Spleen (tissue), 7 donors: ENCODE results near the gene PGAP2.

ENCODE experiments used
- POLR2A ChIP-seq, 3 donors: fragments of 450-650 bp; IDR thresholded peaks; one replicate each; pipeline ENCODE4 v1.5.1; 2017; ENCODE audit warnings: antibody characterized with exemption in 3 of 3, mild to moderate bottlenecking in 1 of 3
- POLR2AphosphoS5 ChIP-seq, 3 donors: sonication (generic); formaldehyde crosslinking; IDR thresholded peaks; one replicate each; pipeline ENCODE4 v1.5.1; 2017; ENCODE audit warnings: antibody characterized with exemption in 3 of 3
- TF ChIP-seq, protein P1 (sequence below), 11 experiments: fragments of 200-600 bp in 7 of 11; fragments of 450-650 bp in 4 of 11; sonication (generic) in 4 of 11; IDR thresholded peaks in 8 of 11; conservative IDR thresholded peaks in 3 of 11; 1 replicate in 7 of 11; 2 replicates in 4 of 11; pipeline versions ENCODE4 v1.4.0 to v1.8.0; 2016 to 2021; ENCODE audit warnings: antibody characterized with exemption in 11 of 11, inconsistent platforms in 4 of 11, mild to moderate bottlenecking in 1 of 11
- donor health status: DM: no; HTN: no; CAD: no; lungs with moderate emphysema.
- donor health status: DM: no; HTN: no; CAD: no.
- donor health status: DM: no; HTN: no; CAD: no.

DNA sequence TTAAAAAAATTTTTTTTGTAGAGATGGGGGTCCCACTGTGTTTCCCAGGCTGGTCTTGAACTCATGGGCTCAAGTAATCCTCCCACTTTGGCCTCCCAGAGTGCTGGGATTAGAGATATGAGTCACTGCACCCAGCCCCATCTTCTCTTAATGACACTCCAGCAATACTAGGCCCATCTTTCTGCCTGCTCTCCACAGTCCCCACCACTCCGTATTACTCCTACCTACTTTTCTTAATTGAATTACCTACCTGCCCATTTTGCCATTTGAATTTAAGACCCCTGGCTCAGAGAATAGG is 45.1 kb downstream of the PGAP2 start:
- TF ChIP-seq, protein P1, sequence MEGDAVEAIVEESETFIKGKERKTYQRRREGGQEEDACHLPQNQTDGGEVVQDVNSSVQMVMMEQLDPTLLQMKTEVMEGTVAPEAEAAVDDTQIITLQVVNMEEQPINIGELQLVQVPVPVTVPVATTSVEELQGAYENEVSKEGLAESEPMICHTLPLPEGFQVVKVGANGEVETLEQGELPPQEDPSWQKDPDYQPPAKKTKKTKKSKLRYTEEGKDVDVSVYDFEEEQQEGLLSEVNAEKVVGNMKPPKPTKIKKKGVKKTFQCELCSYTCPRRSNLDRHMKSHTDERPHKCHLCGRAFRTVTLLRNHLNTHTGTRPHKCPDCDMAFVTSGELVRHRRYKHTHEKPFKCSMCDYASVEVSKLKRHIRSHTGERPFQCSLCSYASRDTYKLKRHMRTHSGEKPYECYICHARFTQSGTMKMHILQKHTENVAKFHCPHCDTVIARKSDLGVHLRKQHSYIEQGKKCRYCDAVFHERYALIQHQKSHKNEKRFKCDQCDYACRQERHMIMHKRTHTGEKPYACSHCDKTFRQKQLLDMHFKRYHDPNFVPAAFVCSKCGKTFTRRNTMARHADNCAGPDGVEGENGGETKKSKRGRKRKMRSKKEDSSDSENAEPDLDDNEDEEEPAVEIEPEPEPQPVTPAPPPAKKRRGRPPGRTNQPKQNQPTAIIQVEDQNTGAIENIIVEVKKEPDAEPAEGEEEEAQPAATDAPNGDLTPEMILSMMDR (IDR thresholded peaks at IDR 0.05 in 8 of 11, conservative IDR thresholded peaks at IDR 0.05 in 3 of 11), result no peak
- TF ChIP-seq POLR2A (IDR thresholded peaks at IDR 0.05) (no peak), POLR2AphosphoS5 (IDR thresholded peaks at IDR 0.05) (no peak)
